GM20000 (cell line): ENCODE data around the gene TSSC4.

Source experiments
- DNase-seq: peaks from one replicate; pipeline ENCODE4 v3.0.0; 2012; ENCODE audit warnings: low spot score
- CTCF ChIP-seq: IDR thresholded peaks from 2 replicates; pipeline ENCODE4 v1.5.1; 2012; ENCODE audit warnings: mild to moderate bottlenecking, control low read depth; ENCODE audit errors: extremely low read depth, missing control alignments

The TSSC4 gene

GRCh38 chr11:2447253-2447950, 46.9 kb downstream of the TSSC4 start:
- TF ChIP-seq CTCF = no peak
- no peak for DNase-seq

GRCh38 chr11:2447951-2448650, 47.6 kb downstream of the TSSC4 start:
- no peak for TF ChIP-seq CTCF
- no peak for DNase-seq

- no peak for TF ChIP-seq CTCF
- no peak for DNase-seq
Measured at GRCh38 chr11:2448661-2449547, 48.4 kb downstream of the TSSC4 start.

- TF ChIP-seq CTCF = no peak
- DNase-seq = no peak
Measured at GRCh38 chr11:2449548-2450320, 49.2 kb downstream of the TSSC4 start.

- TF ChIP-seq CTCF = no peak
Measured at GRCh38 chr11:2450321-2451041, 49.9 kb downstream of the TSSC4 start.

GRCh38 chr11:2451336-2451735, 50.8 kb downstream of the TSSC4 start:
- no peak for TF ChIP-seq CTCF
- no peak for DNase-seq

More at GRCh38 chr11:2450321-2451041, 49.9 kb downstream of the TSSC4 start:
- DNase-seq = no peak
